ENCODE measurements around the gene PDF.

Gene PDF

DNA sequence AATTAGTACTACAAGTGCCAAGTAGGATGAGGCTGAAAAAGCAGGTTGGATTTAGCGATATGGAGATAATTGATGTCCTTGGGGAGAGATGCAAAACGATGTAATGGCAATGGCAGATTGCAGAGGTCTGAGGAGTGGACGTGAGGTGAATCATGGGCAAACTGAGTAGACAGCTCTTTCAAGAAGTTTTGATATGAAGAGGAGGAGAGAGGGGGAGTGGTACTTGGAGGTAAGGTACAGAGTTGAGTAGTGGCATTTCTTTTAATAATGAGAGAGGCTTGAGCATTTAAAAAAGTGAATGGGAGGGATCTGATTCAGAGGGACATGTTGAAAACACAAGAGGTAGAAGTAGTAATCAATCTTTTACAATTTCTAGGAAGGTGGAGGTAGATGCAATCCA, 37.0 kb downstream of the PDF start:
- TF ChIP-seq, protein P1, sequence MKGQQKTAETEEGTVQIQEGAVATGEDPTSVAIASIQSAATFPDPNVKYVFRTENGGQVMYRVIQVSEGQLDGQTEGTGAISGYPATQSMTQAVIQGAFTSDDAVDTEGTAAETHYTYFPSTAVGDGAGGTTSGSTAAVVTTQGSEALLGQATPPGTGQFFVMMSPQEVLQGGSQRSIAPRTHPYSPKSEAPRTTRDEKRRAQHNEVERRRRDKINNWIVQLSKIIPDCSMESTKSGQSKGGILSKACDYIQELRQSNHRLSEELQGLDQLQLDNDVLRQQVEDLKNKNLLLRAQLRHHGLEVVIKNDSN (IDR thresholded peaks at IDR 0.05) = no peak
- TF ChIP-seq TAF1 (IDR thresholded peaks at IDR 0.05; ENCODE audit: low read depth) = no peak
- TF ChIP-seq, protein P2, sequence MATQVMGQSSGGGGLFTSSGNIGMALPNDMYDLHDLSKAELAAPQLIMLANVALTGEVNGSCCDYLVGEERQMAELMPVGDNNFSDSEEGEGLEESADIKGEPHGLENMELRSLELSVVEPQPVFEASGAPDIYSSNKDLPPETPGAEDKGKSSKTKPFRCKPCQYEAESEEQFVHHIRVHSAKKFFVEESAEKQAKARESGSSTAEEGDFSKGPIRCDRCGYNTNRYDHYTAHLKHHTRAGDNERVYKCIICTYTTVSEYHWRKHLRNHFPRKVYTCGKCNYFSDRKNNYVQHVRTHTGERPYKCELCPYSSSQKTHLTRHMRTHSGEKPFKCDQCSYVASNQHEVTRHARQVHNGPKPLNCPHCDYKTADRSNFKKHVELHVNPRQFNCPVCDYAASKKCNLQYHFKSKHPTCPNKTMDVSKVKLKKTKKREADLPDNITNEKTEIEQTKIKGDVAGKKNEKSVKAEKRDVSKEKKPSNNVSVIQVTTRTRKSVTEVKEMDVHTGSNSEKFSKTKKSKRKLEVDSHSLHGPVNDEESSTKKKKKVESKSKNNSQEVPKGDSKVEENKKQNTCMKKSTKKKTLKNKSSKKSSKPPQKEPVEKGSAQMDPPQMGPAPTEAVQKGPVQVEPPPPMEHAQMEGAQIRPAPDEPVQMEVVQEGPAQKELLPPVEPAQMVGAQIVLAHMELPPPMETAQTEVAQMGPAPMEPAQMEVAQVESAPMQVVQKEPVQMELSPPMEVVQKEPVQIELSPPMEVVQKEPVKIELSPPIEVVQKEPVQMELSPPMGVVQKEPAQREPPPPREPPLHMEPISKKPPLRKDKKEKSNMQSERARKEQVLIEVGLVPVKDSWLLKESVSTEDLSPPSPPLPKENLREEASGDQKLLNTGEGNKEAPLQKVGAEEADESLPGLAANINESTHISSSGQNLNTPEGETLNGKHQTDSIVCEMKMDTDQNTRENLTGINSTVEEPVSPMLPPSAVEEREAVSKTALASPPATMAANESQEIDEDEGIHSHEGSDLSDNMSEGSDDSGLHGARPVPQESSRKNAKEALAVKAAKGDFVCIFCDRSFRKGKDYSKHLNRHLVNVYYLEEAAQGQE (IDR thresholded peaks at IDR 0.05; ENCODE audit: low read depth) = no peak
- TF ChIP-seq RAD21 (IDR thresholded peaks at IDR 0.05; ENCODE audit: low read depth) = no peak
- no peak for TF ChIP-seq CREB1 (IDR thresholded peaks at IDR 0.05; ENCODE audit: low read depth)
- TF ChIP-seq NFIC (IDR thresholded peaks at IDR 0.05) = no peak
- TF ChIP-seq, protein P3, sequence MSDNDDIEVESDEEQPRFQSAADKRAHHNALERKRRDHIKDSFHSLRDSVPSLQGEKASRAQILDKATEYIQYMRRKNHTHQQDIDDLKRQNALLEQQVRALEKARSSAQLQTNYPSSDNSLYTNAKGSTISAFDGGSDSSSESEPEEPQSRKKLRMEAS (IDR thresholded peaks at IDR 0.05) = no peak
- no peak for TF ChIP-seq YY1 (IDR thresholded peaks at IDR 0.05; ENCODE audit: low read depth)

DNA sequence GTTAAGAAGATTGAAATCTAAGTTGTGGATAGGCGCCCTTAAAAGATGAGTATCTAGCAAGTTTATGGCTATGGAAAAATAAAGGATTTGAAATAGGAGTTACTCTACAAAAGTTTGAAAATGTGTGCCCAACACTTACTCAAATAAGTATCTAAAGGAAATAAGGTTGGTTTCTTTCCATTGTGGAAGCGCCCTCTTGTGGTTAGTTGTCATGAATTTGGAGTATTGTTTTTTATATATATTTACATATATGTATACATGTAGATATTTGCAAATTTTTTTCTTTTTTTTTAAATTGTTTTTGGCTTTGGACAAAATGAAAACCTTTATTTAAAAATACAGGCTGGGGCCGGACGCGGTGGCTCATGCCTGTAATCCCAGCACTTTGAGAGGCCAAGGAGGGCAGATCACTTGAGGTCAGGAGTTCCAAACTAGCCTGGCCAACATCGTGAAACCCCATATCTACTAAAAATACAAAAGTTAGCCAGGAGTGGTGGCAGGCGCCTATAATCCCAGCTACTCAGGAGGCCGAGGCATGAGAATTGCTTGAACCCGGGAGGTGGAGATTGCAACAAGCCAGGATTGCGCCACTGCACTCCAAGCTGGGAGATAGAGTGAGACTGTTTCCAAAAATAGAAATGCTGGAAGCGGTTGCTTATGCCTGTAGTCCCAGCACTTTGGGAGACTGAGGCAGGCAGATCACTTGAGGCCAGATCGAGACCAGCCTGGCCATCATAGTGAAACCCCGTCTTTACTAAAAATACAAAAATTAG, 43.3 kb downstream of the PDF start:
- TF ChIP-seq RAD21 (IDR thresholded peaks at IDR 0.05; ENCODE audit: low read depth) = peak; percentile 63
- TF ChIP-seq, protein P2 (IDR thresholded peaks at IDR 0.05; ENCODE audit: low read depth) = no peak

DNA sequence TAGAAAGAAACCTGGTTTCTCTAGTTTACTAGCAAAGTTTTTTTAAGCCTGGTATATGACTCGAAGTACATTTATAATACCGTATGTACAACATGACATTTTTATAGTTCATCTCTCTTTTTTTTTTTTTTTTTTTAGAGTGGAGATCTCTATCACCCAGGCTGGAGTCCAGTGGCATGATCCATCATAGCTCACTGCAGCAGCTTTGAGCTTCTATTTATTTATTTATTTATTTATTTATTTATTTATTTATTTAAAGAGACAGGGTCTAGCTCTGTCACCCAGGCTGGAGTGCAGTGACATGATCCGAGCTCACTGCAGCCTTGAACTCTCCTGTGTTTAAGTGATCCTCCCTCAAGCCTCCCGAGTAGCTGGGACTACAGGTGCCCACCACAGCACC, 45.1 kb downstream of the PDF start:
- TF ChIP-seq NFIC (IDR thresholded peaks at IDR 0.05) (no peak), TAF1 (IDR thresholded peaks at IDR 0.05; ENCODE audit: low read depth) (no peak), ZBTB7A (IDR thresholded peaks at IDR 0.05; ENCODE audit: low read depth) (no peak), YY1 (IDR thresholded peaks at IDR 0.05; ENCODE audit: low read depth) (no peak), TEAD4 (IDR thresholded peaks at IDR 0.05) (no peak), TCF12 (IDR thresholded peaks at IDR 0.05; ENCODE audit: low read depth) (no peak), EP300 (IDR thresholded peaks at IDR 0.05; ENCODE audit: borderline replicate concordance) (no peak), RAD21 (IDR thresholded peaks at IDR 0.05; ENCODE audit: low read depth) (no peak), CREB1 (IDR thresholded peaks at IDR 0.05; ENCODE audit: low read depth) (no peak), FOXM1 (IDR thresholded peaks at IDR 0.05; ENCODE audit: borderline replicate concordance, low read depth) (no peak)
- TF ChIP-seq, protein P1 (IDR thresholded peaks at IDR 0.05) = no peak
- TF ChIP-seq, protein P2 (IDR thresholded peaks at IDR 0.05; ENCODE audit: low read depth) = no peak
- TF ChIP-seq, protein P3 (IDR thresholded peaks at IDR 0.05) = no peak

DNA sequence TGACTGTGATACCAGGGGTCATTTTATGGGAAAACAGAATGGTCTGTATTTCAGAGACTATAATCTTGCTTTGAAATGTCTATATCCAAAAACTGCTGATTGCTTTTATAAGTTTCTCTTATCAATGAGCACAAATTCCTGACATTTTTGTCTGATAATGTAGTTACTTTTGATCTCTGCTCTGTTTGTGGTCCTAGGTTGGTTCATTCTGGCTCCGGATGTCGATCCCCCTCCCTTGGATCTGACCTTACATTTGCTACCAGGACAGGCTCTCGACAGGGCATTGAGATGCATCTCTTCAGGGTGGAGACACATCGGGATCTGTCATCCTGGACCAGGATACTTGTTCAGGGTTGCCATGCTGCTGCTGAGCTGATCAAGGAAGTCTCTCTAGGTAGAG, 46.5 kb downstream of the PDF start:
- TF ChIP-seq ZBTB7A (IDR thresholded peaks at IDR 0.05; ENCODE audit: low read depth) (no peak), NFIC (IDR thresholded peaks at IDR 0.05) (no peak), RAD21 (IDR thresholded peaks at IDR 0.05; ENCODE audit: low read depth) (no peak), EGR1 (IDR thresholded peaks at IDR 0.05) (no peak), CREB1 (IDR thresholded peaks at IDR 0.05; ENCODE audit: low read depth) (no peak), EP300 (IDR thresholded peaks at IDR 0.05; ENCODE audit: borderline replicate concordance) (no peak), FOXM1 (IDR thresholded peaks at IDR 0.05; ENCODE audit: borderline replicate concordance, low read depth) (no peak)
- TF ChIP-seq, protein P2 (IDR thresholded peaks at IDR 0.05; ENCODE audit: low read depth) = no peak
- TF ChIP-seq, protein P1 (IDR thresholded peaks at IDR 0.05) = no peak
- TF ChIP-seq, protein P3 (IDR thresholded peaks at IDR 0.05) = no peak

All from Ishikawa (cell line).